ENCODE measurements around the gene EHBP1L1. TPM values are rescaled to one million over a fixed set of nuclear protein-coding genes. Genes with fewer than 3 reads are reported as not detected.

Gene EHBP1L1
- total RNA-seq, 4 donors from 2014 or later: 40.5 to 71.0 (median 57.3) TPM

DNA sequence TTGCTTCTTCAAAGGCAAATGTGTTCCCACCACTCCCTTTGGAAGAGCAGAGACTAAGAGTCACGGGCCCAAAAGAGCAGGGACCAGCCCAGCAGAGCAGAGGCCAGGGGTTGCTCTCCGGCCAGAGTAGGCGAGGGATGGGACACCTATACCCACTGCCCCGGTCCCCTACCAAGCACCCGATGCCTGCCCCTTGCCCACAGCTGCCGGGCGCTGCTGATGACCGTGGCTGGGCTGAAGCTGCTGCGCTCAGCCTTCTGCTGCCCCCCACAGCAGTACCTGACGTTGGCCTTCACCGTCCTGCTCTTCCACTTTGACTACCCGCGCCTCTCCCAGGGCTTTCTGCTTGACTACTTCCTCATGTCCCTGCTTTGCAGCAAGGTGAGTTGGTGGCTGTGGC, 51.3 kb downstream of the EHBP1L1 start:
- TF ChIP-seq POLR2A (IDR thresholded peaks at IDR 0.05): no peak
- TF ChIP-seq, protein P1, sequence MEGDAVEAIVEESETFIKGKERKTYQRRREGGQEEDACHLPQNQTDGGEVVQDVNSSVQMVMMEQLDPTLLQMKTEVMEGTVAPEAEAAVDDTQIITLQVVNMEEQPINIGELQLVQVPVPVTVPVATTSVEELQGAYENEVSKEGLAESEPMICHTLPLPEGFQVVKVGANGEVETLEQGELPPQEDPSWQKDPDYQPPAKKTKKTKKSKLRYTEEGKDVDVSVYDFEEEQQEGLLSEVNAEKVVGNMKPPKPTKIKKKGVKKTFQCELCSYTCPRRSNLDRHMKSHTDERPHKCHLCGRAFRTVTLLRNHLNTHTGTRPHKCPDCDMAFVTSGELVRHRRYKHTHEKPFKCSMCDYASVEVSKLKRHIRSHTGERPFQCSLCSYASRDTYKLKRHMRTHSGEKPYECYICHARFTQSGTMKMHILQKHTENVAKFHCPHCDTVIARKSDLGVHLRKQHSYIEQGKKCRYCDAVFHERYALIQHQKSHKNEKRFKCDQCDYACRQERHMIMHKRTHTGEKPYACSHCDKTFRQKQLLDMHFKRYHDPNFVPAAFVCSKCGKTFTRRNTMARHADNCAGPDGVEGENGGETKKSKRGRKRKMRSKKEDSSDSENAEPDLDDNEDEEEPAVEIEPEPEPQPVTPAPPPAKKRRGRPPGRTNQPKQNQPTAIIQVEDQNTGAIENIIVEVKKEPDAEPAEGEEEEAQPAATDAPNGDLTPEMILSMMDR (IDR thresholded peaks at IDR 0.05): no peak
- intact Hi-C loops (cut with DNase I; ENCODE audit: low total_unique reads): no loop called here
- DNase-seq (ENCODE audit: low spot score in 2 of 2): no peak
- no peak overlapping the region for H3K4me3 ChIP-seq (ENCODE audit: low read depth, poor library complexity, severe bottlenecking)
- WGBS, 2 donors: 92 to 93% methylated on average over 13 of the region's 13 CpGs

DNA sequence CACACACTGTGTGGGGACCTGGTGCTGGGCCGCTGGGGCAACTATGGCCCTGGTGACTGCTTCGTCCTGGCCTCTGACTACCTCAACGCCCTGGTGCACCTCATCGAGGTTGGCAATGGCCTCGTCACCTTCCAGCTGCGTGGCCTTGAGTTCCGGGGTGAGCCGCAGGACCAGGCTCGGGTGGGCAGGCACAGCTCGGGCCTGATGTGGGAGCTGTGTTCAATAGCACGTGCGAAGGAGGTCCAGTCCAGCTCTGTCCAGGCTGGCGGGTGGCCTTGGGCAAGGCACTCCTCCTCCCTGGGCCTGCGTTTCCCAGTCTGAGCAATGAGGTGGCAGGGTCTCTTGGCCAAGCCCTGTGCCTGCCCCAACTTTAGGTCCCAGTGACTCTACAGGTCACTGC, 53.7 kb downstream of the EHBP1L1 start:
- no peak for DNase-seq (ENCODE audit: low spot score in 2 of 2)
- H3K4me3 ChIP-seq (ENCODE audit: low read depth, poor library complexity, severe bottlenecking): no peak overlapping the region
- TF ChIP-seq, protein P1 (IDR thresholded peaks at IDR 0.05): no peak
- TF ChIP-seq POLR2A (IDR thresholded peaks at IDR 0.05): no peak
- 96 to 99% methylated on average over 14 of the region's 14 CpGs for WGBS, 2 donors
- intact Hi-C loops (cut with DNase I; ENCODE audit: low total_unique reads): no loop called here

DNA sequence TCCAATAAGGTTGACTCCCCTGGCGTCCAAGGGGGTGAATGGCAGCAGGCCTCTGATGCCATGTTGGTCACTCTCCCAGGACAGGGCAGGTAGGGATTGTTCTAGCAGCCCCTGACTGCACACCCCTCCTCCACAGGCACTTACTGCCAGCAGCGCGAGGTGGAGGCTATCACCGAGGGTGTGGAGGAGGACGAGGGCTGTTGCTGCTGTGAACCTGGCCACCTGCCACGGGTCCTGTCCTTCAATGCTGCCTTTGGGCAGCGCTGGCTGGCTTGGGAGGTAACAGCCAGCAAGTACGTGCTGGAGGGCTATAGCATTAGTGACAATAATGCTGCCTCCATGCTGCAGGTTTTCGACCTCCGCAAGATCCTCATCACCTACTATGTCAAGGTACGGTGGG, 54.4 kb downstream of the EHBP1L1 start:
- no peak for DNase-seq (ENCODE audit: low spot score in 2 of 2)
- no peak overlapping the region for H3K4me3 ChIP-seq (ENCODE audit: low read depth, poor library complexity, severe bottlenecking)
- intact Hi-C loops (cut with DNase I; ENCODE audit: low total_unique reads): no loop called here
- 88 to 94% methylated on average over 8 to 10 of the region's 11 CpGs for WGBS, 2 donors
- no peak for TF ChIP-seq POLR2A (IDR thresholded peaks at IDR 0.05)
- TF ChIP-seq, protein P1 (IDR thresholded peaks at IDR 0.05): no peak

DNA sequence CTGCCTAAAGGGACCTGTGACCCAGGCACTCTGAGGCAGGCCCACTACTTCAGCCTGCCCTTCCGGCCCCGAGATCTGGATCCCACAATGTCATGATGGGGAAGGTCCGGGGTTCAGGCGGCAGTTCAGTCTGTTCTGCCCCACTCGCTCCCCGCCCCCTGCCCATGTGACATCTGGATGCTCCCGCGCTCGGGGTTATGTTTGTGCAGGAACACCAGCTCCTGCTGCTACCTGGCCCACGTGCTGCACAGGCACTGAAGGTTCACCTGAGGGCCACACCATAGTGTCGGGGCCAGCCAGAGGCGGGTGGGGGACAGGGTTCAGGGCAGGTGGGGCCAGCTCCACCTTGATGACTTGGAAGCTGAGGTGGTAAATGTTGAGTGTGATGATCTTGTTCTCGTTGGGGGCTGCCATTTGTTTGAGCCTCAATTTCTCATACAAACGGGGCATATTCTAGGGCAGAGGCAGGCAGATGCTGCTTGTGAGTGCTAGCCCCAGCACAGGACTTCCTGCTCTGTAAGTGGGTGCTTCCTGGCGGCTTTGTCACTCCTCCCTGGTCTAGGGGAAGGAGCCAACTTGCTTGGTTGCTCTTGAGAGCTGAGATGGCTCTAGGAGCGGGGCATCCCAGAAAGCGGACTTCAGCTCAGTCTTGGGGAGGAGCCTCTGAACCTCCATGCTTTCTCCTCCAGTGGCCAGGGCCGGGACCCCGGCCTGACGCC, 57.7 kb downstream of the EHBP1L1 start:
- no peak overlapping the region for H3K4me3 ChIP-seq (ENCODE audit: low read depth, poor library complexity, severe bottlenecking)
- TF ChIP-seq POLR2A (IDR thresholded peaks at IDR 0.05): no peak
- TF ChIP-seq, protein P1 (IDR thresholded peaks at IDR 0.05): no peak
- intact Hi-C loops (cut with DNase I; ENCODE audit: low total_unique reads): no loop called here
- WGBS, 2 donors: 82 to 94% methylated on average over 14 to 17 of the region's 20 CpGs
- DNase-seq (ENCODE audit: low spot score in 2 of 2): no peak

DNA sequence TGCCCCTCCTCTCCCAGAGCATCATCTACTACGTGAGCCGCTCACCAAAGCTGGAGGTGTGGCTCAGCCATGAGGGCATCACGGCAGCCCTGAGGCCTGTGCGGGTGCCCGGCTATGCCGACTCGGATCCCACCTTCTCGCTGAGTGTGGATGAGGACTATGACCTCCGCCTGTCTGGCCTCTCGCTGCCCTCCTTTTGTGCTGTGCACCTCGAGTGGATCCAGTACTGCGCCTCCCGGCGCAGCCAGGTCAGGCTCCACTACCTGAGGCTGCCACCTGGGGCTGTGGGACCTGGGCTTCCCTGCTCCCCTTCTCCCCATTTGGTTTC, 58.2 kb downstream of the EHBP1L1 start:
- intact Hi-C loops (cut with DNase I; ENCODE audit: low total_unique reads): no loop called here
- 90 to 92% methylated on average over 14 of the region's 14 CpGs for WGBS, 2 donors
- TF ChIP-seq, protein P1 (IDR thresholded peaks at IDR 0.05): no peak
- no peak for TF ChIP-seq POLR2A (IDR thresholded peaks at IDR 0.05)
- no peak overlapping the region for H3K4me3 ChIP-seq (ENCODE audit: low read depth, poor library complexity, severe bottlenecking)
- DNase-seq (ENCODE audit: low spot score in 2 of 2): no peak

DNA sequence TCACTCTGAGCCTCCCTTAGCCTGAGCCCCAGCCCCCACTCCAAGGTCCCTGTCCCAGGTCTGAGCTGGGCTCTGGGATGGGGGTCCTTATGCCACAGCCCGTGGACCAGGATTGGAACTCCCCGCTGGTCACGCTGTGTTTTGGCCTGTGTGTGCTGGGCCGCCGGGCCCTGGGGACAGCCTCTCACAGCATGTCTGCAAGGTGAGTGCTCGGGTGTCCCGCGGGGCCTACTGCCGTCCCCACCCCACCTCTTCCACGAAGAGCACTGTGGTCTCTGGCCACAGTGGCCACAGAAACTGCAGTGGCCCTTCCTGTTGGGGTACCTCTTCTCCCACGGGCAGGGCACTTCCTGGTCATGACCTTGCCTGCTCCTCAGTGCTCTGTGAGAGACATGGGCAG, 58.6 kb downstream of the EHBP1L1 start:
- intact Hi-C loops (cut with DNase I; ENCODE audit: low total_unique reads): no loop called here
- TF ChIP-seq, protein P1 (IDR thresholded peaks at IDR 0.05): no peak
- no peak for TF ChIP-seq POLR2A (IDR thresholded peaks at IDR 0.05)
- 89 to 94% methylated on average over 9 to 11 of the region's 11 CpGs for WGBS, 2 donors
- no peak overlapping the region for H3K4me3 ChIP-seq (ENCODE audit: low read depth, poor library complexity, severe bottlenecking)
- no peak for DNase-seq (ENCODE audit: low spot score in 2 of 2)

All from lower leg skin (tissue), 4 donors.